Right lobe of liver (tissue), 4 donors: Measurements from ENCODE around the gene PAX9.

ENCODE experiments used
- POLR2A ChIP-seq: fragments of 450-650 bp; IDR thresholded peaks from one replicate; pipeline ENCODE4 v1.6.1; 2017; ENCODE audit warnings: antibody characterized with exemption, mild to moderate bottlenecking
- TF ChIP-seq, protein P1 (sequence below), 4 donors: fragments of 200-600 bp in 3 of 4; fragments of 450-650 bp in 1 of 4; IDR thresholded peaks; one replicate each; pipeline versions ENCODE4 v1.5.1 to v1.8.0; 2016 to 2022; ENCODE audit warnings: antibody characterized with exemption in 4 of 4, mild to moderate bottlenecking in 2 of 4
- donor health status: DM: no; HTN: no; CAD: no.
- donor health status: DM: no; HTN: no; CAD: no.
- donor health status: DM: no; HTN: yes; CAD: no.

DNA sequence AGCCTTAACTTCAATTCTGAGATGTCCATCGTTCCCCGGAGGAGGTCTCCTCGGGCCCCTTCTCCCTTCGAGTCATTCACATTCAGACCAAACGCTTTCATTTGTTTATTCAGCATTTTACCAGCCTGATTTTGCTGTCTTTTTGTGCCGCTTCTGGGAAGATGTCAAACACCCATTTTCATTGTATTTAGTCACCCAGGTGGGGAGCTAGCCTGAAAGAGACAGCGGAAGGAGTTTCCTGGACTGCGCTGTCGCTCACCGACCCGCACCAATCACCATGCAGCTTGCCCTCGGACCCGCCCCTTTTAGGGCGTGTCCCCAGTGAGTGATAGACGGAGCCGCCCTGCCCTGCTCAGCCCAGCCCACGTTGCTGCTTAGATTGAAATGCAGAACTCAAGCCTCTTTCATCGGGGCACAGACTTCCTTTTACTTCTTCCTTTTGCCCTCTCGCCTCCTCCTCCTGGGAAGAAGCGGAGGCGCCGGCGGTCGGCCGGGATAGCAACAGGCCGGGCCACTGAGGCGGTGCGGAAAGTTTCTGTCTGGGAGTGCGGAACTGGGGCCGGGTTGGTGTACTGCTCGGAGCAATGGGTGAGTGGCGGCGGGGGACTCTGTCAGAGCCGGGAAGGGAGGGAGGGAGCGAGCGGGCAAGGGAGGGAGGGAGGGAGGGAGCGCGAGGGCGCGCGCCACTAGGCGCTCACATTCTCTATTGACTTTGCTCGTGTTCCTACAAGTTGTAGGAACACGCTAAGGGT lies at the start of gene PAX9:
- TF ChIP-seq, protein P1, sequence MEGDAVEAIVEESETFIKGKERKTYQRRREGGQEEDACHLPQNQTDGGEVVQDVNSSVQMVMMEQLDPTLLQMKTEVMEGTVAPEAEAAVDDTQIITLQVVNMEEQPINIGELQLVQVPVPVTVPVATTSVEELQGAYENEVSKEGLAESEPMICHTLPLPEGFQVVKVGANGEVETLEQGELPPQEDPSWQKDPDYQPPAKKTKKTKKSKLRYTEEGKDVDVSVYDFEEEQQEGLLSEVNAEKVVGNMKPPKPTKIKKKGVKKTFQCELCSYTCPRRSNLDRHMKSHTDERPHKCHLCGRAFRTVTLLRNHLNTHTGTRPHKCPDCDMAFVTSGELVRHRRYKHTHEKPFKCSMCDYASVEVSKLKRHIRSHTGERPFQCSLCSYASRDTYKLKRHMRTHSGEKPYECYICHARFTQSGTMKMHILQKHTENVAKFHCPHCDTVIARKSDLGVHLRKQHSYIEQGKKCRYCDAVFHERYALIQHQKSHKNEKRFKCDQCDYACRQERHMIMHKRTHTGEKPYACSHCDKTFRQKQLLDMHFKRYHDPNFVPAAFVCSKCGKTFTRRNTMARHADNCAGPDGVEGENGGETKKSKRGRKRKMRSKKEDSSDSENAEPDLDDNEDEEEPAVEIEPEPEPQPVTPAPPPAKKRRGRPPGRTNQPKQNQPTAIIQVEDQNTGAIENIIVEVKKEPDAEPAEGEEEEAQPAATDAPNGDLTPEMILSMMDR (IDR thresholded peaks at IDR 0.05), result no peak
- TF ChIP-seq POLR2A, result no peak
